ENCODE measurements around the gene ICE2.

Gene ICE2

DNA sequence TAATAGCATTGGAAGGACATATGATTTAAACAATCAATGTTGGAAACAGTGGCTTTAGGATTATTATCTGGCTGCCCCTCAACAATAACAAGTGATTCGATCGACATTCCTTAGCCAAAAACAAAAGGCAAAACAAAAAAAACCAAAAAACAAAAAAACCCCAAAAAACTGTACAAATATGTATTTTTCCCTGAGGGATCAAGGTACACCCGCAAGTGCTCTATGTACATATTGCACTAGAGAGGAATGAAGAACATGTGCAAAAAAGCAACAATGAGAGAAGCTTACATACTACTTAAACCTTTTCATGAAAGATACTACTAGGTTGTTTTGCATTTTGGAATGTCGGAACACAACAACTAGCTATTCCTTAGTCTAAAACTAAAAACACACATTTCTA lies 14.2 kb upstream of the ICE2 start:
- Histone ChIP-seq H2AFZ (ENCODE audit: low read depth, low read length) (no peak overlapping the region), H2BK120ac (ENCODE audit: low read depth, low read length) (no peak overlapping the region), H3K23ac (ENCODE audit: low read length in 2 of 2) (no peak overlapping the region), H3K4me1 (ENCODE audit: control insufficient read depth, insufficient read depth, low read depth, low read length) (no peaks in the 10 kb centered on the region), H2BK12ac (ENCODE audit: low read length in 2 of 2) (no peak overlapping the region), H3K14ac (ENCODE audit: low read length in 2 of 2) (no peak overlapping the region), H3K4ac (ENCODE audit: low read depth in 1 of 2, low read length in 2 of 2) (no peak overlapping the region), H3K4me3 (ENCODE audit: insufficient read depth in 1 of 2, low read depth in 1 of 2, low read length in 2 of 2) (no peak overlapping the region), H3K9ac (ENCODE audit: low read length) (no peak overlapping the region), H3K4me2 (ENCODE audit: low read length, poor library complexity, severe bottlenecking) (no peak overlapping the region), H3K36me3 (ENCODE audit: control insufficient read depth in 1 of 2, insufficient read depth in 2 of 2, low read depth in 1 of 2, low read length in 2 of 2) (peaks cover 0 to 19% of the 10 kb centered on the region in 2 experiments), H2BK5ac (ENCODE audit: low read depth, low read length, poor library complexity, severe bottlenecking) (no peak overlapping the region), H3K9me3 (ENCODE audit: control insufficient read depth, low read length) (no peaks in the 10 kb centered on the region), H2BK15ac (ENCODE audit: low read depth, poor library complexity, severe bottlenecking) (no peak overlapping the region), H3K18ac (ENCODE audit: low read depth in 1 of 2, low read length in 2 of 2) (no peak overlapping the region), H3K79me1 (replicated peaks; ENCODE audit: low read length, poor library complexity, severe bottlenecking) (no peaks in the 10 kb centered on the region), H3K27me3 (ENCODE audit: control insufficient read depth in 1 of 2, insufficient read depth in 1 of 2, low read length in 2 of 2) (no peaks in the 10 kb centered on the region), H4K91ac (ENCODE audit: low read length) (no peak overlapping the region), H2AK5ac (ENCODE audit: low read length, severe bottlenecking) (no peak overlapping the region), H4K8ac (ENCODE audit: low read length) (no peak overlapping the region), H3K27ac (ENCODE audit: low read length, poor library complexity, severe bottlenecking) (no peak overlapping the region)
- 91% methylated on average over 1 of the region's 4 CpGs for WGBS
- DNase-seq: no peak

DNA sequence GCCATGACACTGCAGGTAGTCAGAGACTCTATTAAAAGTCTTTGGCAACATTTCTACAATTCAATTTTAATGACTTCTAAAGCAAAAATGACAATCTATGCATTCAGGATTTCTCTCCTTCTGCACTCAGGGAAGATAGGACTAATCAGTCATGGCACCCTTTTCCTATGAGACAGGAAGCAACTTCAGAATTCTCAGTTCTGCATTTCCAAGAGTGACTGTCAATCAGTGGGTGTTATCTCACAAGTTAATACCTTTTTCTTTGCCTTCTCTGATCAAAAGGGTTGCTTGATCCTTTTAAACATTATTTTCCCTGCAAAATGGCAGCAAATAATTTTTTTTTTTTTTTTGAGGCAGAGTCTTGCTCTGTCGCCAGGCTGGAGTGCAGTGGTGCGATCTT lies 7.8 kb upstream of the ICE2 start:
- Histone ChIP-seq H2AK5ac (ENCODE audit: low read length, severe bottlenecking) (no peak overlapping the region), H3K4me2 (ENCODE audit: low read length, poor library complexity, severe bottlenecking) (no peak overlapping the region), H3K14ac (ENCODE audit: low read length in 2 of 2) (no peak overlapping the region), H4K8ac (ENCODE audit: low read length) (no peak overlapping the region), H2AFZ (ENCODE audit: low read depth, low read length) (no peak overlapping the region), H3K4ac (ENCODE audit: low read depth in 1 of 2, low read length in 2 of 2) (no peak overlapping the region), H3K4me1 (ENCODE audit: control insufficient read depth, insufficient read depth, low read depth, low read length) (no peaks in the 10 kb centered on the region), H3K9me3 (ENCODE audit: control insufficient read depth, low read length) (no peaks in the 10 kb centered on the region), H3K9ac (ENCODE audit: low read length) (no peak overlapping the region), H3K27me3 (ENCODE audit: control insufficient read depth in 1 of 2, insufficient read depth in 1 of 2, low read length in 2 of 2) (no peaks in the 10 kb centered on the region), H3K4me3 (ENCODE audit: insufficient read depth in 1 of 2, low read depth in 1 of 2, low read length in 2 of 2) (no peak overlapping the region), H3K79me1 (replicated peaks; ENCODE audit: low read length, poor library complexity, severe bottlenecking) (no peaks in the 10 kb centered on the region), H2BK15ac (ENCODE audit: low read depth, poor library complexity, severe bottlenecking) (no peak overlapping the region), H3K23ac (ENCODE audit: low read length in 2 of 2) (no peak overlapping the region), H3K27ac (ENCODE audit: low read length, poor library complexity, severe bottlenecking) (no peak overlapping the region), H2BK5ac (ENCODE audit: low read depth, low read length, poor library complexity, severe bottlenecking) (no peak overlapping the region), H3K36me3 (ENCODE audit: control insufficient read depth in 1 of 2, insufficient read depth in 2 of 2, low read depth in 1 of 2, low read length in 2 of 2) (no peaks in the 10 kb centered on the region), H4K91ac (ENCODE audit: low read length) (no peak overlapping the region), H2BK12ac (ENCODE audit: low read length in 2 of 2) (no peak overlapping the region), H2BK120ac (ENCODE audit: low read depth, low read length) (no peak overlapping the region), H3K18ac (ENCODE audit: low read depth in 1 of 2, low read length in 2 of 2) (no peak overlapping the region)
- WGBS: 91% methylated on average over 2 of the region's 2 CpGs
- DNase-seq: no peak

DNA sequence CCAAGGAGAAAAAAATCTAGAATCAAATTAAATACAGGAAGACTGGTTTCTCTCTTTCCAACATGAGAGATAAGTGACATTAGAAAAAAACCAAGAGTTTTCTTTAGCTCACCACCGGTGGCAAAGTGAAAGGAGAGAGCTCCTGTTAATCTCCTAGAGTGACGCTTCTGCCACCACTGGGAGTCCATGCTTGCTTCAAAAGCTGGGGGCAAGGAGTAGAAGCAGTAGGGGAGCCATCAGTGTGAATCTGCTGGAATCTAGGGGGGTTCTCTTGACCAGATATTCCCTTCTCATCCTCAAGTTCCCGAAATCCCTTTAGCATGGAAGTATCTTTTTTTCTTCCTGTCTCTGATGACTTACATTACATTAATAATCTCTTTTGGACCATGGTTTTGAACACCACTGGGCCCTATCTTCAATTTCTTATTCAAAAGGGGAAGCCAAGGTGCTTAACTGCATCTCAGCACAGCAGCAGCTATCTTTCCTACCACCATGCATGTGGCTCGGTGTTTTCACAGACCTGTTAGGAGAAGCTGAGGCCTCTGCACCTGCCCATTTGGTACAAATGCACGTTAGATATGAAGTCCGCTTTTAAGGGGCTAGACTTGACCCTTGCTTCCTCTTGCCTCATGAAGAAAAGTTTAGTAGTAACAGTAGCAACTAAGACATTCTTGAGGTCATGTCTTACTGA lies 6.6 kb upstream of the ICE2 start:
- Histone ChIP-seq H2AK5ac (ENCODE audit: low read length, severe bottlenecking) (no peak overlapping the region), H3K4me1 (ENCODE audit: control insufficient read depth, insufficient read depth, low read depth, low read length) (no peaks in the 10 kb centered on the region), H4K8ac (ENCODE audit: low read length) (no peak overlapping the region), H3K4me3 (ENCODE audit: insufficient read depth in 1 of 2, low read depth in 1 of 2, low read length in 2 of 2) (no peak overlapping the region), H3K4ac (ENCODE audit: low read depth in 1 of 2, low read length in 2 of 2) (no peak overlapping the region), H2AFZ (ENCODE audit: low read depth, low read length) (no peak overlapping the region), H2BK5ac (ENCODE audit: low read depth, low read length, poor library complexity, severe bottlenecking) (no peak overlapping the region), H3K27ac (ENCODE audit: low read length, poor library complexity, severe bottlenecking) (no peak overlapping the region), H3K4me2 (ENCODE audit: low read length, poor library complexity, severe bottlenecking) (no peak overlapping the region), H3K27me3 (ENCODE audit: control insufficient read depth in 1 of 2, insufficient read depth in 1 of 2, low read length in 2 of 2) (no peaks in the 10 kb centered on the region), H2BK12ac (ENCODE audit: low read length in 2 of 2) (no peak overlapping the region), H3K9me3 (ENCODE audit: control insufficient read depth, low read length) (no peaks in the 10 kb centered on the region), H3K23ac (ENCODE audit: low read length in 2 of 2) (no peak overlapping the region), H3K18ac (ENCODE audit: low read depth in 1 of 2, low read length in 2 of 2) (no peak overlapping the region), H3K79me1 (replicated peaks; ENCODE audit: low read length, poor library complexity, severe bottlenecking) (no peaks in the 10 kb centered on the region), H3K9ac (ENCODE audit: low read length) (no peak overlapping the region), H3K36me3 (ENCODE audit: control insufficient read depth in 1 of 2, insufficient read depth in 2 of 2, low read depth in 1 of 2, low read length in 2 of 2) (no peaks in the 10 kb centered on the region), H2BK120ac (ENCODE audit: low read depth, low read length) (no peak overlapping the region), H2BK15ac (ENCODE audit: low read depth, poor library complexity, severe bottlenecking) (no peak overlapping the region), H3K14ac (ENCODE audit: low read length in 2 of 2) (no peak overlapping the region), H4K91ac (ENCODE audit: low read length) (no peak overlapping the region)
- DNase-seq: no peak
- WGBS: 63% methylated on average over 6 of the region's 6 CpGs

GRCh38 chr15:60483042-60483441 lies 4.1 kb upstream of the ICE2 start:
- Histone ChIP-seq H3K9ac (ENCODE audit: low read length) (no peak overlapping the region), H2BK120ac (ENCODE audit: low read depth, low read length) (no peak overlapping the region), H4K8ac (ENCODE audit: low read length) (no peak overlapping the region), H3K4ac (ENCODE audit: low read depth in 1 of 2, low read length in 2 of 2) (no peak overlapping the region), H3K36me3 (ENCODE audit: control insufficient read depth in 1 of 2, insufficient read depth in 2 of 2, low read depth in 1 of 2, low read length in 2 of 2) (no peaks in the 10 kb centered on the region), H3K4me3 (ENCODE audit: insufficient read depth in 1 of 2, low read depth in 1 of 2, low read length in 2 of 2) (no peak overlapping the region), H3K27me3 (ENCODE audit: control insufficient read depth in 1 of 2, insufficient read depth in 1 of 2, low read length in 2 of 2) (no peaks in the 10 kb centered on the region), H3K23ac (ENCODE audit: low read length in 2 of 2) (no peak overlapping the region), H2BK15ac (ENCODE audit: low read depth, poor library complexity, severe bottlenecking) (no peak overlapping the region), H2BK12ac (ENCODE audit: low read length in 2 of 2) (no peak overlapping the region), H3K9me3 (ENCODE audit: control insufficient read depth, low read length) (no peaks in the 10 kb centered on the region), H3K79me1 (replicated peaks; ENCODE audit: low read length, poor library complexity, severe bottlenecking) (peaks cover 1% of the 10 kb centered on the region), H3K4me1 (ENCODE audit: control insufficient read depth, insufficient read depth, low read depth, low read length) (no peaks in the 10 kb centered on the region), H3K4me2 (ENCODE audit: low read length, poor library complexity, severe bottlenecking) (no peak overlapping the region), H2AFZ (ENCODE audit: low read depth, low read length) (no peak overlapping the region), H2BK5ac (ENCODE audit: low read depth, low read length, poor library complexity, severe bottlenecking) (no peak overlapping the region), H3K27ac (ENCODE audit: low read length, poor library complexity, severe bottlenecking) (no peak overlapping the region), H4K91ac (ENCODE audit: low read length) (no peak overlapping the region), H3K14ac (ENCODE audit: low read length in 2 of 2) (no peak overlapping the region), H3K18ac (ENCODE audit: low read depth in 1 of 2, low read length in 2 of 2) (no peak overlapping the region), H2AK5ac (ENCODE audit: low read length, severe bottlenecking) (no peak overlapping the region)
- DNase-seq: no peak
- WGBS: 97% methylated on average over 2 of the region's 3 CpGs
